Upper lobe of left lung (tissue), 6 donors: Measurements from ENCODE around the gene ITSN1. TPM values are rescaled to one million over a fixed set of nuclear protein-coding genes. Genes with fewer than 3 reads are reported as not detected.

Experiments used
- ATAC-seq, 2 donors: fragments of 200-7000 bp; cut with Tn5 transposase; one replicate each; pipeline ENCODE4 v1.9.1; 2022; ENCODE audit warnings: mild to moderate bottlenecking in 2 of 2, moderate library complexity in 2 of 2; ENCODE audit not compliant: low FRiP score in 2 of 2
- DNase-seq, 2 donors: peaks; one replicate each; pipeline ENCODE4 v3.0.0-alpha.2; 2019 to 2020
- H3K27ac ChIP-seq, 4 donors: fragments of 200-600 bp; sonication (generic); one replicate each; pipeline ENCODE4 v1.5.1; 2016 to 2019
- H3K27me3 ChIP-seq, 4 donors: fragments of 200-600 bp; sonication (generic); one replicate each; pipeline ENCODE4 v1.5.1; 2017 to 2019
- H3K36me3 ChIP-seq, 4 donors: fragments of 200-600 bp; sonication (generic); one replicate each; pipeline ENCODE4 v1.5.1; 2016 to 2019
- H3K4me1 ChIP-seq, 4 donors: fragments of 200-600 bp; sonication (generic); one replicate each; pipeline ENCODE4 v1.5.1; 2018 to 2019
- H3K4me3 ChIP-seq, 4 donors: fragments of 200-600 bp; sonication (generic); one replicate each; pipeline ENCODE4 v1.5.1; 2017 to 2019; ENCODE audit warnings: mild to moderate bottlenecking in 2 of 4, moderate library complexity in 1 of 4
- H3K9me3 ChIP-seq, 4 donors: fragments of 200-600 bp; sonication (generic); one replicate each; pipeline ENCODE4 v1.5.1; 2018 to 2019
- CTCF ChIP-seq, 6 experiments: fragments of 450-650 bp in 4 of 6; fragments of 200-600 bp in 2 of 6; sonication (generic) in 2 of 6; IDR thresholded peaks; one replicate each; pipeline ENCODE4 v1.5.1; 2016 to 2019; ENCODE audit warnings: antibody characterized with exemption in 6 of 6
- EP300 ChIP-seq, 4 donors: sonication (generic); formaldehyde crosslinking; IDR thresholded peaks; one replicate each; pipeline ENCODE4 v1.5.1; 2017; ENCODE audit warnings: antibody characterized with exemption in 4 of 4, control low read depth in 2 of 4
- POLR2A ChIP-seq, 4 donors: fragments of 450-650 bp; IDR thresholded peaks; one replicate each; pipeline ENCODE4 v1.5.1; 2016 to 2017; ENCODE audit warnings: antibody characterized with exemption in 4 of 4, mild to moderate bottlenecking in 2 of 4
- POLR2AphosphoS5 ChIP-seq, 2 donors: sonication (generic); formaldehyde crosslinking; IDR thresholded peaks; one replicate each; pipeline ENCODE4 v1.5.1; 2017; ENCODE audit warnings: antibody characterized with exemption in 2 of 2
- WGBS, 2 donors: methylation state at CpG; one replicate each; pipeline ENCODE4 v1.1.5; 2017 to 2018; 5-methylcytosine and 5-hydroxymethylcytosine counted together
- total RNA-seq, 6 donors: library from RNA; depleted of rRNA in 4 of 6; stranded (reverse); fragments of >200 nt in 4 of 6; gene quantifications; one replicate each; pipeline versions ENCODE4 v1.1.0 to v1.2.1, GENCODE V29; 2016 to 2021
- donor health status: DM: no; HTN: no; CAD: no; lungs with moderate emphysema.
- donor health status: DM: no; HTN: yes; CAD: no; lungs with severe emphysema.

ITSN1 gene
- total RNA-seq, 6 donors from 2014 or later, result 19.3 to 103 (median 38.7) TPM

DNA sequence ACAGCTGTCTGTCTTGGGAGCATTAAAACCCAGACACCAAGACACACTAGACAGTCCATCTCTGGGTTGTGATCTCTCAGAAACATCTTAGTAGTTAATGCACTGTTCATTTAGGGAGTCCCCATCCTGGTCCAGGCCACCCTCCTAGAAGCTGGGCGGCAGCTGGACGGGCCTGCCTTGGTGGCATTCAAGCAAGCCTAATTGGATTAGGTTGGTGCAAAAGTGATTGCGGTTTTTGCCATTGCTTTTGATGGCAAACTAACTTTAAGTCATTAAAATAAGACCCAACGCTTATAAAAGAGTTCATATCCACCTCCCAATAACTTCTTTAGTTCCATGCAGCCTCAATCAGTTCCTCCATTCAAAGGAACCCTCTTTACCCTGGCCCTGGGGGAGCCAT, 251.6 kb downstream of the ITSN1 start:
- ATAC-seq, result no peak
- no peaks in the 10 kb centered on the region for H3K9me3 ChIP-seq
- WGBS, 2 donors, result 85 to 87% methylated on average over 4 of the region's 4 CpGs
- H3K4me1 ChIP-seq, result peaks cover 6 to 9% (median 7%) of the 10 kb centered on the region in 4 donors
- no peak overlapping the region for H3K27ac ChIP-seq
- no peak for DNase-seq
- no peaks in the 10 kb centered on the region for H3K27me3 ChIP-seq
- no peak overlapping the region for H3K4me3 ChIP-seq
- TF ChIP-seq CTCF (IDR thresholded peaks at IDR 0.05) (no peak), POLR2A (IDR thresholded peaks at IDR 0.05) (no peak), EP300 (IDR thresholded peaks at IDR 0.05) (no peak), POLR2AphosphoS5 (IDR thresholded peaks at IDR 0.05) (no peak)
- H3K36me3 ChIP-seq, result no peaks in the 10 kb centered on the region

DNA sequence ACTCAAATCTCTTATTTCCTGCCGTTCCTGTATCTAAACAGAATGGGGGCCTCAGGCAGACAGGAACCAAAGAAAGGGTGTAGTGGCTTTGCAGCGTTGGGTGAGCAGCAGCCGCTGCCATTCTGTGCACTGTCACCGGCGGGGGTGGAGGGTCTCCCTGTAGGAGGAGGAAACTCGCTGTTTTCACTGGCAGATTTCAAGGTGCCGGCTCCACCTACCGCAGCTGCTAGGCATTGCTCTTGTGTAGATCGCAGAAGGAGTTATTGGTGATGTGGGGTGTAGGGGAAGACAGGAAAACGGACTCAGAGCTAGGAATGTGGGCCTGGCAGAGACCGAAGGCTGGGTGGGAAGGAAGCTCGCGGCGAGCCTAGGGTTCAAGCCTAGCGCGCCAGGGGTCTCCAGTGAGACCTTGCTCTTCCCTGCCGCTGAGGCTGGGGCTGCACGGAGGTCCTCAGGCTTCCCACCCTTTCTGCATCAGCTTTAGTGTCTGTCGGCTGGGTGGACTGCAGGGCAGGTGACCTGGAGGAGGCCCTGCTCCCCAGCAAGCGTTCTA, 252.5 kb downstream of the ITSN1 start:
- no peaks in the 10 kb centered on the region for H3K27me3 ChIP-seq
- DNase-seq (peak in 1 of 2 donors; percentile 62), ATAC-seq (peak; percentile 77 to 94)
- TF ChIP-seq EP300 (IDR thresholded peaks at IDR 0.05), result no peak
- peak; percentile 47 to 67 (median 60) for TF ChIP-seq CTCF (IDR thresholded peaks at IDR 0.05)
- no peak for TF ChIP-seq POLR2A (IDR thresholded peaks at IDR 0.05)
- TF ChIP-seq POLR2AphosphoS5 (IDR thresholded peaks at IDR 0.05), result no peak
- H3K9me3 ChIP-seq, result no peaks in the 10 kb centered on the region
- peak overlapping the region in 2 of 4 donors; percentile 24 to 30 for H3K4me3 ChIP-seq
- no peak overlapping the region for H3K27ac ChIP-seq
- no peaks in the 10 kb centered on the region for H3K36me3 ChIP-seq
- WGBS, 2 donors, result 2 to 7% methylated on average over 20 of the region's 20 CpGs
- peaks cover 6 to 9% (median 7%) of the 10 kb centered on the region in 4 donors for H3K4me1 ChIP-seq

DNA sequence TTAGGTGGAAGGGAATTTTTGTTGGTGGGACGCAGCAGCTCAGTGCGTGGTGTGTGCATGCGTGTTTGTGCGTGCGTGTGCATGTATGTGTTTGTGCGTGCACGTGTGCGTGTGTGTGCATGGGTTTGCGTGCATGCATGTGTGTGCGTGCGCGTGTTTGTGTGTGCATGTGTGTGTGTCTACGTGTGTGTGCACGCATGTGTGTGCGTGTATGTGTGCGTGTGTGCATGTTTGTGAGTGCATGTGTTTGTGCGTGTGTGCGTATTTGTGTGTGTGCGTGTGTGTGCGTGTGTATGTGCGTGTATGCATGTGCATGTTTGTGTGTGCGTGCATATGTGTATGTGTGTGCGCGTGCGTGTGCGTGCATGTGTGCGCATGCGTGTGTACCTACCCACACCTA, 253.1 kb downstream of the ITSN1 start:
- WGBS, 2 donors, result 81 to 89% methylated on average over 28 of the region's 28 CpGs
- DNase-seq, result no peak

DNA sequence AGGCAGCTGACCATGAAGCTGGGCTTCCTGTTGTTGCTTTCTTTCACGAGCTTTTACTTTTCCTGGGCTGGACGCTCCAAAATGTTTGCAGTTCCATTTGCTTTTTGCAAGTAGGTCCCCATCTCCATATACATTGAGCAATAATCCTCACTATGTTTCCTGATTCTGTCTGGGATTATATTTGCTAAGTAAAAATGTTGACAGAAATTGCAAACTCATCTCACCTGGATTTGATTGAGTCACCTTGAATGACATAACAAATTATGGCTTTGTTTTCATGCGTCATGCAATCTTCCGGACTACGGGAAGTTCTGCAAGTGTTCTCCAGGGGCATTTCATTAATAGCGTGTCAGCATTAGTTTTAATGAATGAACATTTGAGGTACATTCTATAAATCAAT, 254.4 kb downstream of the ITSN1 start:
- ATAC-seq (no peak), DNase-seq (no peak)
- TF ChIP-seq CTCF (IDR thresholded peaks at IDR 0.05) (no peak), EP300 (IDR thresholded peaks at IDR 0.05) (no peak), POLR2A (IDR thresholded peaks at IDR 0.05) (no peak), POLR2AphosphoS5 (IDR thresholded peaks at IDR 0.05) (no peak)
- H3K4me1 ChIP-seq, result peaks cover 6 to 9% (median 7%) of the 10 kb centered on the region in 4 donors
- peaks cover 0 to 7% (median 2%) of the 10 kb centered on the region in 4 donors for H3K36me3 ChIP-seq
- H3K27ac ChIP-seq, result no peak overlapping the region
- H3K9me3 ChIP-seq, result no peaks in the 10 kb centered on the region
- H3K27me3 ChIP-seq, result no peaks in the 10 kb centered on the region
- 66 to 69% methylated on average over 6 of the region's 6 CpGs for WGBS, 2 donors
- H3K4me3 ChIP-seq, result no peak overlapping the region

More for the DNA sequence above, 253.1 kb downstream of the ITSN1 start:
- H3K27ac ChIP-seq, result no peak overlapping the region
- peak overlapping the region in 1 of 4 donors; percentile 24 for H3K4me3 ChIP-seq
- TF ChIP-seq CTCF (IDR thresholded peaks at IDR 0.05), result no peak
- peaks cover 6 to 9% (median 7%) of the 10 kb centered on the region in 4 donors for H3K4me1 ChIP-seq
- no peaks in the 10 kb centered on the region for H3K9me3 ChIP-seq
- H3K36me3 ChIP-seq, result no peaks in the 10 kb centered on the region
- no peaks in the 10 kb centered on the region for H3K27me3 ChIP-seq
- no peak for ATAC-seq

GRCh38 chr21:33897098-33897497, 254.8 kb downstream of the ITSN1 start:
- H3K9me3 ChIP-seq, result no peaks in the 10 kb centered on the region
- H3K4me1 ChIP-seq, result peaks cover 6 to 9% (median 7%) of the 10 kb centered on the region in 4 donors
- WGBS, 2 donors, result 84 to 94% methylated on average over 5 of the region's 5 CpGs
- no peak overlapping the region for H3K27ac ChIP-seq
- ATAC-seq (no peak), DNase-seq (no peak)
- H3K4me3 ChIP-seq, result no peak overlapping the region
- H3K36me3 ChIP-seq, result peaks cover 0 to 11% (median 6%) of the 10 kb centered on the region in 4 donors
- H3K27me3 ChIP-seq, result no peaks in the 10 kb centered on the region
- TF ChIP-seq CTCF (IDR thresholded peaks at IDR 0.05), result no peak
- TF ChIP-seq EP300 (IDR thresholded peaks at IDR 0.05), result no peak
- no peak for TF ChIP-seq POLR2A (IDR thresholded peaks at IDR 0.05)
- TF ChIP-seq POLR2AphosphoS5 (IDR thresholded peaks at IDR 0.05), result no peak
